ENCODE data around the gene UQCC5. TPM values are rescaled to one million over a fixed set of nuclear protein-coding genes. Genes with fewer than 3 reads are reported as not detected.

UQCC5 gene
- total RNA-seq, 1 donor from 2014 or later = 22.8 TPM

DNA sequence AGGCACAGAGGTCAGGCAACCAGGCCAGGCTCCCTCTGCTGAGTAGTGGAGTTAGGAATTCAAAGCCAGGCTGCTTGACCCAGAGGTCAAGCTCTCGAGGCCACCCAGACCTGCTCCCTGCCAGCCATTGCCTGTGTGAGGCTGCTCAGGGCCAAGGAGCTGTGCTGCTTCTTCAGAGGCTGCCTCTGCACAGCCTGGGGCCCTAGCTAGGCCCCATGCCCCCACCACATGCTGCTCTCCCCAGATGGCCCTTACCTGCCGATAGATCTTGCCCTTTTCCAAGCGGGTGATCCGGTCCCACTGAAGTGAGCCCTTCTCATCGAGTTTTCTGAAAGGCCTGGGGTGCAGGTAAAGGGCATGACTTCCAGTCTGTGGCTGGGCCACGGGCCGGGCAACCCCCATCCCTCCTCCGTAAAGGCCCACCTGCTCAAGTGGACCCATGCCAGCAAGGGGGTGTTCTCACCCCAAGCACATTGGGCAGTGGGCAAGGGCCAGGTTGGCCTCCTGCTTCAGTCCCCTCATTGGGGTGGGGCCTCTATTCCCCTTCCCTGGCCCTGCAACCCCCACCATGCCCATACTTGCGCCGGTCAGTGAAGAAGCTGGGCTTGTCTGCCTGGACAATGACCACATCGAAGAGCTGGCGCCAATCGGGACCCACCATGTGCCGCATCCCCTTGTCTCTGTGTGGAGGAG is 9.2 kb upstream of the UQCC5 start:
- no peak overlapping the region for H3K27ac Mint-ChIP-seq
- H3K9me3 Mint-ChIP-seq = no peaks in the 10 kb centered on the region
- no peaks in the 10 kb centered on the region for H3K27me3 Mint-ChIP-seq
- peaks cover 7% of the 10 kb centered on the region for H3K4me1 Mint-ChIP-seq (ENCODE audit: unreplicated experiment)
- H3K36me3 Mint-ChIP-seq = peaks cover 10% of the 10 kb centered on the region
- H3K4me3 Mint-ChIP-seq = no peak overlapping the region
- no peak for DNase-seq (ENCODE audit: extremely low spot score, unreplicated experiment)
- TF ChIP-seq, protein P1, sequence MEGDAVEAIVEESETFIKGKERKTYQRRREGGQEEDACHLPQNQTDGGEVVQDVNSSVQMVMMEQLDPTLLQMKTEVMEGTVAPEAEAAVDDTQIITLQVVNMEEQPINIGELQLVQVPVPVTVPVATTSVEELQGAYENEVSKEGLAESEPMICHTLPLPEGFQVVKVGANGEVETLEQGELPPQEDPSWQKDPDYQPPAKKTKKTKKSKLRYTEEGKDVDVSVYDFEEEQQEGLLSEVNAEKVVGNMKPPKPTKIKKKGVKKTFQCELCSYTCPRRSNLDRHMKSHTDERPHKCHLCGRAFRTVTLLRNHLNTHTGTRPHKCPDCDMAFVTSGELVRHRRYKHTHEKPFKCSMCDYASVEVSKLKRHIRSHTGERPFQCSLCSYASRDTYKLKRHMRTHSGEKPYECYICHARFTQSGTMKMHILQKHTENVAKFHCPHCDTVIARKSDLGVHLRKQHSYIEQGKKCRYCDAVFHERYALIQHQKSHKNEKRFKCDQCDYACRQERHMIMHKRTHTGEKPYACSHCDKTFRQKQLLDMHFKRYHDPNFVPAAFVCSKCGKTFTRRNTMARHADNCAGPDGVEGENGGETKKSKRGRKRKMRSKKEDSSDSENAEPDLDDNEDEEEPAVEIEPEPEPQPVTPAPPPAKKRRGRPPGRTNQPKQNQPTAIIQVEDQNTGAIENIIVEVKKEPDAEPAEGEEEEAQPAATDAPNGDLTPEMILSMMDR (conservative IDR thresholded peaks at IDR 0.05) = no peak

DNA sequence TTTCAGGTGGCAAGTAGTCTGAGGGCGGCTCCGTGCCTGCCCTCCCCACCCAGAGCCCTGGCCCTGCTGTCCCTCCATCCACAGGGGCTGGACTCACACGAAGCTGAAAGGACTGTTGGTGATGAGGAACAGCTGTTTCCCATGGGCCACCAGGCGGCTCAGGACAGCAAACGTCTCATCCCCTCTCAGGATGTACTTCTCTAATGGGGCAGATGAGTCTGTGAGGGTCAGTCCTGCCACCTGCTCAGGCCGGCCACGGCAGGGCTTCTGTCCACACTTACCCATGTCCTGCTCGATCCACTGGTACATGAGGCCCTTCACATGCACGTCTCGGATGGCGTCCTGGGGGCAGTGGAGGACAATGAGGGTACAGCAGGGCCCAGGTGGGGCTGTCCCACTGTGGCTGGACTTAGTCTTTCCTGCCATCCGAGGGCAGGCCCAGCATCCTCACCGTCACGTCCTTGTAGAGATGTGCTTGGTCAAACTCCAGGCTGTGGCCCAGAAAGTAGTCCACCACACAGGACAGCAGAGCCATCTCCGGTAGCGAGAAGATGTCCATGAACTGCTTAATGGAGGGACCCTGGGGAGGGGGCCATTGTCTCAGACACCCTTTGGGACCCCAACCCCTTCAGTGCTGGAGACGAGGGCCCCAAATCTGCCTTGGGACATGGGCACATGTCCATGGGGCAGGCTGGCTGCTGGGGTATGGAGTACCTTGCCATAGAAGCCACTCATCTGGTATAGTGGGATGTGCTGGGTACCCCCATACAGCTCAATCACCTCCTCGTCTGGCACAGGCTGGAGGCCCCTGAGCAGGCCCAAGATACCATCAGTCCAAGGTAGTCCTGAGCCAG is 8.4 kb upstream of the UQCC5 start:
- Mint-ChIP-seq H3K36me3 (peaks cover 10% of the 10 kb centered on the region), H3K9me3 (no peaks in the 10 kb centered on the region), H3K27me3 (no peaks in the 10 kb centered on the region), H3K4me3 (no peak overlapping the region), H3K27ac (no peak overlapping the region), H3K4me1 (ENCODE audit: unreplicated experiment) (peaks cover 7% of the 10 kb centered on the region)
- no peak for DNase-seq (ENCODE audit: extremely low spot score, unreplicated experiment)
- TF ChIP-seq, protein P1 (conservative IDR thresholded peaks at IDR 0.05) = no peak

- H3K4me1 Mint-ChIP-seq (ENCODE audit: unreplicated experiment) = peaks cover 7% of the 10 kb centered on the region
- H3K36me3 Mint-ChIP-seq = peaks cover 10% of the 10 kb centered on the region
- H3K27ac Mint-ChIP-seq = no peak overlapping the region
- H3K9me3 Mint-ChIP-seq = no peaks in the 10 kb centered on the region
- TF ChIP-seq, protein P1 (conservative IDR thresholded peaks at IDR 0.05) = no peak
- H3K4me3 Mint-ChIP-seq = no peak overlapping the region
- DNase-seq (ENCODE audit: extremely low spot score, unreplicated experiment) = no peak
- no peaks in the 10 kb centered on the region for H3K27me3 Mint-ChIP-seq
Measured at GRCh38 chr3:52528586-52529375, 7.6 kb upstream of the UQCC5 start.

GRCh38 chr3:52529376-52530333 is 6.8 kb upstream of the UQCC5 start:
- no peak for DNase-seq (ENCODE audit: extremely low spot score, unreplicated experiment)
- TF ChIP-seq, protein P1 (conservative IDR thresholded peaks at IDR 0.05) = no peak
- Mint-ChIP-seq H3K4me1 (ENCODE audit: unreplicated experiment) (peaks cover 10% of the 10 kb centered on the region), H3K36me3 (peaks cover 3% of the 10 kb centered on the region), H3K9me3 (no peaks in the 10 kb centered on the region), H3K27ac (no peak overlapping the region), H3K4me3 (no peak overlapping the region), H3K27me3 (no peaks in the 10 kb centered on the region)
